DMS 273 treated with DMSO at 0.1 percent for 48 hours (cell line): Measurements from ENCODE around the gene ADORA2A.

Experiments used
- DNase-seq: peaks from one replicate; lab custom pipeline; 2025; lab: John Stamatoyannopoulos, UW

The ADORA2A gene

DNA sequence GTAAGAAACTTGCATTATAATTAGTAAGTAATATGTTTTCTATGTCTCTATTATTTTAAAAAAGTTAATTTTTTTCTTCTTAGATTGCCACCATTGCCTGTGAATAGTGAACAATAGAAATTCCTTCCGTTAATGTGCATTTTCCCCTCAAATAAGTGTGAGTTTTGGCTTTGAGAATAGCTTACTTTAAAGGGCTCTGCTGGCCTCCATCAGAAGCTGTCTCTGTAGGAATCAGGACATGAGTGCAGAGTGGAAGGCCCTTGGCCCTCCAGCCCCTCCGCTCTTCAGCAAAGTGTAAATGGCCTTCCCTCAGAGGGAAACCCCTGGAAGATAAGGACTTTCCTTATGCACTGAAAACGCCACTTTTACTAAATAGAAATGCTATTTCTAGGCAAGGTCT, 24.1 kb upstream of the ADORA2A start:
- no peak for DNase-seq

DNA sequence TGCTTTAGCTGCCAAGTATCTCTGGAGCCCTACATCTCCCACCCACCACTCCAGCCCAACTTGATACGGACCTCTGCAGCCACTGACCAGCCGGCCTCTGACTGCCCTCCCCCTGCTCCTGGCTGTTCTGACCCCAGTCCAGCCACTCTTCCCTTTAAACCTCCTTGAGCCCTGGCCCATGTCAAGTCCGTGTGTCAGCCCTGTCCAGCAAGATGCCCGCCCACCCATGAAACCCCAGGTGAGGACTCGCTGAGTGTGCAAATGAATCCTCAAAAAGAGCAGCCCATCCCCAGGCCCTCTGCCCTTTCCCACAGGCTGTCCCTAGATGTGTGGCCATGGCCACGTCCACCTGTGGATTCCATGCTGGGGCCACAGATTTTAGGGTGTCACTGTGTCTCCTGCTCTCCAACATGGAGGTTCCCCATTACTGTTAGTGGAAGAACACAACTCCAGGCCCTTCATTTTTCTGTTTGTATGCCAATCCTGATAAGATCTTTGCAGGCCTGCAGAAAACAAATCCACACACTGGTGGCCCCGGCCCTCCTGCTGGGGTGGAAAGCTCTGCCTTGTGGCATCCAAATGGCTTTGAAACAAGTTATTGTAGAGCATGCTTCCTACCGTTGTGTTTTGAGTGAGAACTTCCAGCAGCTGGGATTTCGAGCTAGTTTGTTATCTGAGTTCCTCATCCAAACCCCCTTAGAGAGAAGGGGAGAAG, 22.7 kb upstream of the ADORA2A start:
- no peak for DNase-seq

DNA sequence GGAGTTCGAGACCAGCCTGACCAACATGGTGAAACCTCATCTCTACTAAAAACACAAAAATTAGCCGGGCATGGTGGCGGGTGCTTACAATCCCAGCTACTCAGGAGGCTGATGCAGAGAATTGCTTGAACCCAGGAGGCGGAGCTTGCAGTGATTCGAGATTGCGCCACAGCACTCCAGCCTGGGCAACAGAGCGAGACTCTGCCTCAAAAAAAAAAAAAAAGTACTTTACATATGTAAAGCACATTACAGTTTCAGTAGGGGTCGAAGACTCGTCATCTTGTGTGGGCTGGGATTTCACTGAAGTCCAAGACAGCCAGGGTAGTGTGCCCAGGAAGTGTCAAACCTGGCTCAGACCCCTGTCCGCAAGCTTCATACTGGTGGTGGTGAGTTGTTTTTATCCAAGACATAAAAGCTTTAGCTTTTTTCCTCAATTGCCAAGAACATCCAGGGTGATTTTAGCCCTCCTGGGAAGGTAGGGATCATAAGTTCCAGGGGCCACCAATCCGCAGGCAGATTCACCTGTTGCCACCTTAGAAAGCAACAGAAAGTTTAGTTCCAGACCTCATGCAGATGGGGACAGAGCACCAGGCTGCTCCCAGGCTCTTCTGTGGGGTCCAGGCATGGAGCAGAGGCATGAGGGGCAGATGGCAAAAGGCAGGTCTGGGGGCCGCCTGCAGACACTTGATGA, 21.6 kb upstream of the ADORA2A start:
- no peak for DNase-seq

DNA sequence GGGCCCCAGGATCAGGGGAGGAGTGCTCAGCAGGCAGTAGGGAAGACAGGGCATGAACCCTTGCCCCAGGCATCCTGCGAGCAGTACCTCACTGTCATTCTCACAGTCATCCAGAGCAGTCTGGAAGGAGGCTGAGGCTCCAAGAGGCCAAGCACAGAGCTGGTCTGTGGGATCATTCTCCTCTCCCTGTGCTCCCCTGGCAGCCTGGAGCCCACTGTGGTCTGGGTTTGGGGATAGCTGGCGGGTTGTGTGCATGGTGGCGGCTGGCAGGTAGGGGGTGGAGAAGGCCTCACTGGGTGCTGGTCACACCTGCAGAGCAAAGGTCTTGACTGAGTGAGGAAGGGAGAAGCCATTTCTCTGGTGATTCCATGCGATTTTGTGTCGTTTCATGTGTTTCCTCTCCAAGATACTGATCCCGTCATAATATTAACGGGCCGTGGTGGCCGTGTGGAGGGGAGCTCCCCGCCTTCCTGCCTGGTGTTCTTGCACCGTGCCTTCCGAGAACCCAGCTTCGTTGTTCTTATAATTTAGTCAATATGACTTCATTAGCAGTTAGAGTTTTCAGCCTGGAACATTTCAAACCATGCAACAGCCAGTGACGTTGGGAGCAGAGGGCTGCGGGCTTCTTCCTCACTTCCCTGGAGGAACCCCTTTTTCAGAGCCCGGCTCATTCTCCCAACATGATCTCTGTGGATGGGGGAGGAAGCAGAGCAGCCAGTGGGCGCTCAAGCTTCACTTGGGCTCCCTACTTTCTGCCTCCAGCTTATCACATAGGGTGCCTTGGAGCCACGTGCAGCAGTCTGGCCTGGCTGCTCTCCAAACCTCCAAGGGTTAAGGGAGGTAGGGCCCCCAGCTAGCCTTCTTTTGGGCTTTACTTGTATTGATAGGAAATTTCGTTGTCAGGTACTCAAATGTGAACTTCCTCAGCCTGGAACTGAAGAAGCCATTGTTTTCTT, 20.8 kb upstream of the ADORA2A start:
- no peak for DNase-seq

DNA sequence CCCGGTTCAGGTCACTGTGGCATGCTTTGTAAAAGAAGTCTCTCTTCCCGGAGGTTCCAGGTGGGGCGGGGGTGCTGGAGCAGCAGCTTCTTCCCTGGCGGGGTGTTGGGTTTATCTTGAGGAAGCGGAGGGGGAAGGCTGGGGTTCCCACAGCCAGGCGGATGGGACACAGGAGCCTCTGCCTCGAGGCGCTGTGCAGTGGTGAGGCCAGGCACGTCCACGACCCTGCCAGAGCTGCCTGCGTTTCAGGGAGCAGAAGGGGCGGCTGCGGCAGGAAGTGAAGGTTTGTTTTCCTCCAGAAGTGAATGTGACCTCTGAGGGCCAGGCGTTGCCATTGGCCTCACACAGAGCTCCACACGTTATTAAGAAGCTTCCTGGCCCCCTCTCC, 20.1 kb upstream of the ADORA2A start:
- DNase-seq = no peak

DNA sequence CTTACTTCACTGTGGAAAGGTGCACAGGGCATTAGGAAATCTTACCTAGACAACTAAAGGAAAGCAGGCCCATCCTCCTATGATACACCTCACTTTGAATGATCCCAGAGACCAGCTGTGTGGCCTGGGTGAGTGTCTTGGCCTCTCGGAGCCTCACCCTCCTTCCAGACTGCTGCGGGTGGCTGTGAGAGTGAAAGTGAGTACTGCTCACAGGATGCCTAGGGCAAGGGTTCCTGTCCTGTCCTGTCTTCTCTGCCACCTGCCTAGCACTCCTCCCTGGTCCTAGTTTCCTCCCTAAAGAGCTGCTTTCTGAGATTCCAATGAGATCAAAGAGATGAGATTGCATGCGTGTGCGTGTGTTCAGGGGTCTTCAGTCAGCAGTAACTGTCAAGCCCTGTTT, 19.5 kb upstream of the ADORA2A start:
- DNase-seq = no peak

DNA sequence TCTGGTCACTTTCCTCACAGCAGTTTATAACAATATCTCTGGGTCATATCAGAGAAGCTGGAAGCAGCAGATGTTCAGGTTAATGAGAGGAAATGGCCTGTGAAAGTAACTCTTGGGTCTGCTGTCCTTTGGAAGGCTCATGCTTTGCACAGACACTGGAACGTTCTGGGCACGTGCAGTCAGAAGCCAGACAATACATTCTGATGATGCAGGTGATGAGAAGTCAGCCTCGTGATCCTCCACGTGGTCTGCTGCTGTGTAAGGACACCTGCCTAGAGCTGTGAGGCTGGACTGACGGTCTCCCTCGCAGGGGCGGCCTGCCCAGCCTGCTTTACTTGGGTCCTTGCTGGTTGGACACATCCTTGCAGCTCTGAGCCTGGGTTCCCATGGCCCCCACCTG, 18.8 kb upstream of the ADORA2A start:
- no peak for DNase-seq

DNA sequence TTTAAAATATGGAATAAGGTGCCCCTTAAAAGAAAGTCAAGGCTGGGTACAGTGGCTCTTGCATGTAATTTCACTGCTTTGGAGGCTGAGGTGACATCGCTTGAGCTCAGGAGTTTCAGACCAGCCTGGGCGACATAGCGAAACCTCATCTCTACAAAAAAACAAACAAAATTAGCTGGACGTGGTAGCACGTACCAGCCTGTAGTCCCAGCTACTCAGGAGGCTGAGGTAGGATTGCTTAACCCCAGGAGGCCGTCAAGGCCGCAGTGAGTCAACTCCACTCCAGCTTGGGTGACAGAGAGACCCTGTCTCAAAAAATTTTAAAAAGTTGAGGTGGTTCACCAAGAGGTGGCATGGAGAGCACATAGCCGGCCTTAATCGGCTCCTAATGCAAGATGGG, 17.7 kb upstream of the ADORA2A start:
- DNase-seq = no peak

DNA sequence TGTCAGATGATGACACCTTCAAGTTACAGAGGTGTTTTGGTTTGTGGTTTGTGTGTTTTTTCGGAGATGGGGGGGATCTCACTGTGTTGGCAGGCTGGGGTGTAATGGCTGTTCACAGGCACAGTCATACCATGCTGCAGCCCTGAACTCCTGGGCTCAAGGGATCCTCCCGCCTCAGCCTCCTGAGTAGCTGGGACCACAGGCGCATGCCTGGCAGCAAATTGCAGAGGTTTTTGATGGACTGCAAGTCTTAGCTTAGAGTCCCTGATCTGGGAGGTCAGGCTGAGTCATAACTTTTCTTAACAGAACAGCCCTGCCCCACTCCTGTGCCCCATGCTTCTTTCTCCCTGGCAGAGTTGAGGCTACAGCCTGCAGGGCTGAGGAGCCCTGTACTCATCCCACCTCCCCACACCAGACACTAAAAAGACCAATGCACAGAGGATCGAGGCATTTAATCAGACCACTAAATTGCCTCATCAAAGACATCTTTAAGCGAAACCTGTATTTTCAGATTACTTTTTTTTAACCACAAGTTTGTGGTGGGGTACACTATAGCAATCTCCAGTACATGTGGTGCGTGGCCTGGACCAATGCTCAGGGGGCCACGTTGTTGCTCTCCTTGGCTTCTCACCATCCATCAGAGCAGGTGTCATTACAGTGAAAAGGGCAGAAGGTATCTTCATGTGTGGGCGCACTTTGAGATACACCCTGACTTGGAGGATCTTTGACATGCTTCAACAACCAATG, 17.1 kb upstream of the ADORA2A start:
- no peak for DNase-seq

DNA sequence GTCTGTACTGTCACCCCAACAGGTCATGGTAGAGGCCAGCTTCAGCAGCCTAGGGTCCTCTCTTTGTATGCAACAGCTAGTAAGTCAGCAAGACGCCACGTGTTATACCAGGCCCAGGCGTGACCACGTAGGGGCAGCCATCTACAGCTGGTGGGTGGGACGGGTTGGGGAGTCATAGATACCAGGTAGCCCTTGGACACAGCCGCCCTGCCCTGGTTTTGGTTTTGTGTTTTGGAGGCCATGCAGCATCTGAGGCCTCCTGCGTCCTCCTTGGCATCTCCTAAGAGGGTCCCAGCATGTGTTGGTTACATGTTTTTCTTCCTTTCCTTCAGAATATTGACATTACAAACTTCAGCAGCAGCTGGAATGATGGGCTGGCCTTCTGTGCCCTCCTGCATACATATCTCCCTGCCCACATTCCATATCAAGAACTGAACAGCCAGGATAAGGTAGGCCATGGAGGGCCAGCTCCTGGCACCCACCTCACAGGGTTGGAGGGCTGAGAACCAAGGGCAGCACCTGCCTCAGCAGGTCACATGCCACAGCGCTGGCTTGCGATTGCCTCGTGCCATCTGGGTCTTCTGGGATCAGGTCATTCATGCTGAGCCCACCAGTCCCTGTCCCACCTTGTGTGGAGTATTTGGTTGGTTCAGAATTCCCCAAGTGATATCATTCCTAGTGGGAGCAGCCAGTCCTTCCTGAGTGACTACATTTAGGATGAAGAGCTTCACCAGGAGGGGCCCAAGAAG, 16.0 kb upstream of the ADORA2A start:
- DNase-seq = no peak

DNA sequence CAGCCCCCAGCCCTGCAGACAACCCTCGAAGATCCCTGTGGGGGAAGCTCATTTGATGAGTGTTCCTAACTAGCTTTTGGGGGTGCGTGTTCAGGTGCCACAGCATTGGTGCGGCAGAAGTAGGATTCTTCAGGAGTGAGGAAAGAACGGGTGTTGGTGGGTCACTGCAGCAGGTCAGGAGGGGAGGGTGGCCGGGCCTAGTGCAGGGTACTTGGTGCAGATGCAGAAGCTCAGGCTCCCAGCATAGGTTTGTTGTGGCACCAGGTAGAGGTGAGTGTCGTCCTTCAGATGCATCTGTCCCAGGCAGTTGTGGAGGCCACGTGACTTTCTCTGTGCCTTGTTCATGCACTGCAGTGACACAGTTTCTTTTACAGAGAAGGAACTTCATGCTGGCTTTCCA, 15.1 kb upstream of the ADORA2A start:
- DNase-seq = no peak

DNA sequence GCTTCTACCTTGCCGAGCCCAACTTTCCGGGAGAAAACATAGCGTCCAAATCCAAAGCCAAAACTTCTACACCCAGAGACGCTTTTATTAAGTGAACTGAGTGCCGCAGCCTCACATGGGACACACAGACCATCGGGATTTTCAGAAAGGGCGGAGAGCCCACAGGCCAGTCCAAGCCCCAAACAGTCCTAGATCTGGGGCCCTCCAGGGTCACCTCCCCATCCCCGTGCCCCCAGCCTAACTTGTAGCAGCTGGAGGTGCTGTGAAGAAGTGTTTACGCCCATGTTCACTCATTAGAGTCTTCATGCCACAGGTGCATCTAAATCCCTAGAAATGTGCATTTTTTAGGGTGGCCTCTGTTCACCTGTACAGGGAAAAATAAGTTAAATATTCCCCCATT, 14.1 kb upstream of the ADORA2A start:
- DNase-seq = no peak

DNA sequence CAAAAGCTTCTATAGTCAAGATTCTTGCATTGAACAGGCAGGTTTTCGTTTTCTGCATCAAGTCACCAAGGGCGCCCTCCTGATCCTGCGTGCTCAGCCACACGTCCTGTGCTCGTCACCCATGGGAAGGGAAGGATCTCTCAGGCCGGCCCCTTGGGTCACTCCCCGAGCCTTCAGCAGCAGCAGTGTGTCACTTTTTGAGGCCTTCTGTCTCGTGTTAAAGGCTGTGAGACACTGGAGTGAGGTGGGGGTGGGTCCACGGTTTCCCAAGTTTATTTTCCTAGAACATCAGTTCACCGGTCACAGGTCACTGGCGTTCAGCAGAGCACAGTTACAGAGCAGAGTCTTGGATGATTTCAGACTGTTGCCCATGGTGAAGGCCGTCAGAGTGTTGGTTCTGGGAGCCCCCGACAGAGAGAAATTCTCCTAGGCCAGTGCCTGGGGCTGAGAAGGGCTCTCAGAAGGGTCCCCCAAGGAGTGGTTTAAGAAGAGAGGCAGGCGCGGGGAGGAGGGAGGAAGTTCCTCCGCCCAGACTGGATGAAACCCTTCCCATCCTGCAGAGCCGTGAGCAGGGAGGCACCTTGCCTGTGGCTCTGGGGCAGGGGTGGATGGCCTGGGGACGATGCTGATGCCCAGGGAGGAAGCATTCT, 13.5 kb upstream of the ADORA2A start:
- no peak for DNase-seq

DNA sequence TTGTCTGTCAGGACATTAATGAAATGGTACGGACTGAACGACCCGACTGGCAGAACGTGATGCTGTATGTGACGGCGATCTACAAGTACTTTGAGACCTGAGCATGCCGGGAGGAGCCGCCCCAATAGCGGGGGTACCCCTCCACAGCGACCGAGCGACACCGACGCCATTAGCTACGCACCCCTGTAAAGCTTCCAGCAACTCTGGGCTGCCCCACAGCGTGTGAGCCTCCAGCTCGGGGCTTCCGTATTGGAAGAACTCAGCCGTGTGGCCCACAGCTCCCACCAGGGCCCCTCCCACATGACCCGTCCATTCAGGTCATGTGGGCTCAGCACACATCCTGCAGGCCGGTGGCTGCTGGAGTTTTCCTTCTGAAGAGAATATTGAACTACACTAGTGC, 12.9 kb upstream of the ADORA2A start:
- no peak for DNase-seq

DNA sequence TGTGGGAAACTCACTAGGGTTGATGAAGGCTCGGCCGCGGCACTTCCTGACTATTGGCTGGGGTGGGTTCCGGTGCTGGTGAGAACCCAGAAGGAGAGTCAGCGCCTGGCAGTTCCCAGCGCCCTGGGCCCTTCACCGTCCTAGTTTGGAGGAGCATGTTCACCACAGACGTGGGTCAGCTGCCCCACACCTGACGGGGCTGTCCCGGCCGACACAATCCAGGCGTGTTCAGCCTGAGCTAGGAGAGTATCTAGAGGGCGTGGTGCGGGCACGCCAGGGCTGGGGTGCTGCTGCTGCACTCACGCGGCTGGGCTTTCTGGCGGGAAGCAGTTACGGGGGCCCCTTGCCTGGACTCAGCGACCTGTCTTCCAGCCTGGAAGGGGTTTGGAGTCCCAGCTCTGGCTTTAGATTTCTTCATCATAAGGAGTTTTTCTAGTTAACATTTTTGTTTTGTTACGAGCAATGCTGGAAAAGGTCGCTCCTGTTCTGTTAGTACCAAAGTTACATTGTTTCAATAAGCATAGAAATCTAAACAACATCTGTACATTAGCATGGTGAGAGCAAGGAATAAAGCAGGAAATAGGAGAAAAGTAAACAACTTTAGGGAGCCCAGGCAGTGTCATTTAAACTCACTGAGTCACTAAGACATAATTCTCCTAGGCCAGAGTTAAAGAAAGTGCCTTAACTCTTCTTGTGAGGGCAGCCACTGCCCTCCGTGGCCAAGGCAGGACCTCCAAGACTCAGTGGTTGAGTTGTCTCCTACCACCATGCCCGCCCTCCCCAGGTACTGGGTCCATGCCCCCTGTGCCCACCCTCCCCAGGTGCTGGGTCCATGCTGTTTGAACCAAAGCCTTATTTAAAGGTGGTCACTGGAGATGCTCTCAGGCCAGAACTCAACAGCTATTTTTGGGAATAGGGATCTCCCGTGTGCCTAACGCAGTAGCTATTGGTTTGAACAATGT, 12.1 kb upstream of the ADORA2A start:
- DNase-seq = no peak

DNA sequence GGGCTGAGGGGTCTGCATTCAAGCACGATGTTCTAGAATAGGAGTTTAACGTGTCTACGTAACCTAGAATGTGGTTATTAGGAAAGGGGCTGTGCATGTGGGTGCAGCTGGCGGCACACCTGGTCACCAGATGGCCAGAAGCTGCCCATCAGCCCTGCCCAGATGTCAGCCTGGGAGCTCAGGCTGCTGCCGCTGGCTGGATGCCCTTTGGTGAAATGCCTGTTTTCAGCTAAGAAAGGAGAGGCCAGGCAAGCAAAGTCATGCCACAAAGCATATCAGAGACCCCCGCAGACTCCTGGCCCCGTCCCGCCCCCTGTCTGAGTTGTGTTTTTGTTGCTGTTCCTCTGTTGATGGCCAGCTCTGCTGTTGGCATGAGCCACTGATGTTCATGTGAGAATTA, 11.3 kb upstream of the ADORA2A start:
- peak; percentile 40 for DNase-seq

DNA sequence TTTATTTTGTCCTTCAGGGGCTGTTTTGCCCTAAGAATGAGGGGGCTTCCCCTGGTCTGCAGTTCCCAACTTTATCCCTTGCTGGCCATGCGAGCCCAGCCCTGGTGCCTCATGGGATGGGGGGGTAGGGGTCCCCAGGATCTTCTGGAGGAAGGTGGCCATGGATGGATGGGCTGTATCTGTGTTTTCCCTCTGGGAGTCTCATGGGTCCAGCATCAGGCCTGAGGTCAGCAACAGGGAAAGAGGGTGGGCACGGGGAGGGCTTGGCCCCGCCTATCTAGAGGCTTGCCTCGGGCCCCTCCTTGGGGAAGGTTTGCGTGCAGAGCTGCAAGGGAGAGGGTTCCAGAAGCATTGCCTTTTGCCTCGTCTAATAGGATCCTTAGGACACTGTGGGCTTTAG, 10.8 kb upstream of the ADORA2A start:
- no peak for DNase-seq

DNA sequence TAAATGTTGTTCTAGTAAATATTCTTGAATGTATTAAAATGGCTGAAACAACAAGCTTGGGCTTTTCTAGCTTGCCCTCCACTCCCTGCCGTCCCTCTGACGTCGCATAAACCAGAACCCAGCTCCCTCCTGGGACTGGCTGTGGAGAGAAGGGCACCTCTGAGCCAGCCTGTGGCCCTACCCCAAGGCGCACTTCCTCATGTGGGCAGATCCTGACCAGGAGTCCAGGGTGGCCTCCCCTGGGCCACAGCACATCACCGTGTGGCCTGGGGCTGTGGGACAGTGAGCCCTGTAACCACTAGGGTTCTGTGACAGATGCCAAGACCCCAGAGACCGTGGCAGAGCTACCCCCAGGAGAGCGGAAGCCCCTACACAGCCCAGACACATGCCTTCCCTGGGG, 10.2 kb upstream of the ADORA2A start:
- DNase-seq = no peak

DNA sequence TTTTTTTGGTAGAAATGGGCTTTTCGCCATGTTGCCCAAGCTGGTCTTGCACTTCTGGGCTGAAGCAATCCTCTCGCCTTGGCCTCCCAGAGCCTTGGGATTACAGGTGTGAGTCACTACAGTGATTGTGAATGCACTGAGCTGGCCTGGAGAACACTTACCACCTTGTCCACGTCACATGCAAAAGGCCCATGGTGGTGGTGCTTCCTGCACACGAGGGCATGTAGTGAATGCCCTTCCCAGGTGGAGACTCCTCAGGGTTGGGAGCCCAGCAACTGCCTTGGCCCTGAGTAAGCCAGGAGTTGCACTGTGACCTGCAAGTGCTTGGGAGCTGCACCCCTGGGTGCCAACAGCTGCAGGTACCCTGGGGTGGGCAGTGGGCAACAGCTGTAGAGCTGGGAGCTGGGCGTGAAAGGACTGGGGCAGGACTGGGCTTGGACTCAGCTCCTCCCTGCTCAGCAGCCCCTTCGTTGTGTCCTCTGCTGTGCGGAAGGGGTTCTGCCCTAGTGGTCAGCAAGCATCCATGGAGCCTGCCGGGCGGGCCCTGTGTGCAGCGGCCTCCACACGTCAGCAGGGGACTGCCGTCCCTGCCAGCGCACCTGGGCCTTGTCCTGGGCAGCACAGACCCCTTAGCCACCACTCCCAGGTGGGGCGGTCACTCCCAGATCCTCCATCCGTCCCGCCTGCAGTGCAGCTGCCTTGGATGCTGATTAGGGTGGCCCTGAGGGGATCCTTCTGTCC, 9.3 kb upstream of the ADORA2A start:
- no peak for DNase-seq
